Adrenal gland (tissue), 12 donors: ENCODE data around the gene SURF2. TPM values are rescaled to one million over a fixed set of nuclear protein-coding genes. Genes with fewer than 3 reads are reported as not detected.
"Not testable (repeated sequence)": the region's sequence is repeated elsewhere in the genome, so short reads cannot be mapped to it uniquely, and the experiment has no call there.

ENCODE experiments used
- DNase-seq, 7 donors: peaks; one replicate each; pipeline ENCODE4 v3.0.0-alpha.2; 2019 to 2020
- H3K27ac ChIP-seq, 5 donors: fragments of 200-600 bp; sonication (generic) in 4 of 5; 1 replicate in 3 of 5; 2 replicates in 2 of 5; pipeline versions ENCODE4 v1.5.1 to v1.8.0; 2016 to 2020; ENCODE audit warnings: mild to moderate bottlenecking in 1 of 5
- H3K27me3 ChIP-seq: fragments of 200-600 bp; 2 replicates; pipeline ENCODE4 v1.8.0; 2021
- H3K36me3 ChIP-seq, 2 donors: fragments of 200-600 bp; replicated peaks in 1 of 2; 1 replicate in 1 of 2; 2 replicates in 1 of 2; pipeline versions ENCODE4 v1.5.1 to v1.8.0; 2018 to 2022
- H3K4me1 ChIP-seq, 2 donors: fragments of 200-600 bp; replicated peaks in 1 of 2; 1 replicate in 1 of 2; 2 replicates in 1 of 2; pipeline versions ENCODE4 v1.5.1 to v1.8.0; 2018 to 2021
- H3K4me3 ChIP-seq, 4 donors: fragments of 200-600 bp; sonication (generic) in 3 of 4; one replicate each; pipeline ENCODE4 v1.5.1; 2016 to 2018
- H3K9me3 ChIP-seq, 3 donors: fragments of 200-600 bp; sonication (generic) in 1 of 3; replicated peaks in 1 of 3; 1 replicate in 2 of 3; 2 replicates in 1 of 3; pipeline versions ENCODE4 v1.5.1 to v1.8.0; 2016 to 2021
- POLR2A ChIP-seq, 2 donors: fragments of 450-650 bp; IDR thresholded peaks; one replicate each; pipeline ENCODE4 v1.6.1; 2017; ENCODE audit warnings: antibody characterized with exemption in 2 of 2, mild to moderate bottlenecking in 2 of 2, moderate library complexity in 1 of 2
- WGBS, 4 donors: extraction: QIAGEN DNeasy Blood & Tissue Kit in 2 of 4; methylation state at CpG; one replicate each; pipeline versions ENCODE4 v1.1.5 to v1.1.7; 2013 to 2017; 5-methylcytosine and 5-hydroxymethylcytosine counted together
- intact Hi-C, 2 donors: fragments of 100-400 bp; cut with DNase I; formaldehyde crosslinking; loops; one replicate each; pipeline versions ENCODE4 v1.14.1 to v1.15.0; 2022 to 2023
- polyA plus RNA-seq, 3 donors: library from polyadenylated mRNA; stranded (reverse); fragments of 200-250 nt in 2 of 3; fragments of 350-450 nt in 1 of 3; fragmentation: Illumina TruSeq in 1 of 3; extraction: RNeasy Lipid Tissue Mini Kit (QIAGEN cat#74804) in 1 of 3; gene quantifications; one replicate each; pipeline ENCODE4 v1.2.3, GENCODE V29; 2013 to 2014
- total RNA-seq, 9 donors: library from RNA; depleted of rRNA in 4 of 9; stranded (reverse); fragments of >200 nt in 4 of 9; fragments of 120-200 nt in 1 of 9; fragmentation: NEBNext Ultra II Directional in 1 of 9; extraction: Animal tissue kit (Norgen Biotek cat#: 25700) in 1 of 9; gene quantifications; one replicate each; pipeline versions ENCODE4 v1.1.0 to v1.2.4, GENCODE V29; 2013 to 2023
- TF ChIP-seq, protein P1 (sequence below), 6 experiments: fragments of 450-650 bp in 4 of 6; fragments of 200-600 bp in 2 of 6; sonication (generic) in 1 of 6; IDR thresholded peaks; 1 replicate in 5 of 6; 2 replicates in 1 of 6; pipeline versions ENCODE4 v1.5.1 to v1.8.0; 2016 to 2021; ENCODE audit warnings: antibody characterized with exemption in 6 of 6, mild to moderate bottlenecking in 2 of 6, moderate library complexity in 1 of 6
- donor health status: healthy with polysubstance abuse.
- donor health status: Bipolar disorder and iron deficiency.
- donor health status: DM: yes; HTN: yes; CAD: no.
- donor health status: DM: no; HTN: no; CAD: no.
- donor health status: DM: no; HTN: no; CAD: no.
- donor health status: DM: yes; HTN: yes; CAD: no.

The SURF2 gene
- total and polyA plus RNA-seq, 12 donors, result 13.4 to 53.0 (median 23.4) TPM

DNA sequence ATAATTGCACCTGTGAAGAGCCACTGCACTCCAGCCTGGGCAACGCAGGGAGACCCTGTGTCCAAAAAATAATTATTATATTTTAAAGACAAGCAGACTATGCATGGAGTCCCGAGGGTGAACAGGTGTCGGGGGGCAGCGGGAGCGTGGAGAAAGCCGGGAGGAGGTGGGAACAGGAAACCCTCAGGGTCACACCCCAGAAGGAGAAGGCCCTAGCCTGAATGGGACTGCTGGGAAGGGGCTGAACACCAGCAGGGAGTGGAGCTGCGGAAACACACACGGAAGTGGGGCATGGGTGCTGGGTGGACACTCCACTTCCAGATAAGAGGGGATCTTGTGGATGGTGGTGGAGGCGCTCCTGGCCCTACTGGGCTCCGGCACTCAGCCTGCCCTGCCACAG, 33.1 kb upstream of the SURF2 start:
- TF ChIP-seq, protein P1, sequence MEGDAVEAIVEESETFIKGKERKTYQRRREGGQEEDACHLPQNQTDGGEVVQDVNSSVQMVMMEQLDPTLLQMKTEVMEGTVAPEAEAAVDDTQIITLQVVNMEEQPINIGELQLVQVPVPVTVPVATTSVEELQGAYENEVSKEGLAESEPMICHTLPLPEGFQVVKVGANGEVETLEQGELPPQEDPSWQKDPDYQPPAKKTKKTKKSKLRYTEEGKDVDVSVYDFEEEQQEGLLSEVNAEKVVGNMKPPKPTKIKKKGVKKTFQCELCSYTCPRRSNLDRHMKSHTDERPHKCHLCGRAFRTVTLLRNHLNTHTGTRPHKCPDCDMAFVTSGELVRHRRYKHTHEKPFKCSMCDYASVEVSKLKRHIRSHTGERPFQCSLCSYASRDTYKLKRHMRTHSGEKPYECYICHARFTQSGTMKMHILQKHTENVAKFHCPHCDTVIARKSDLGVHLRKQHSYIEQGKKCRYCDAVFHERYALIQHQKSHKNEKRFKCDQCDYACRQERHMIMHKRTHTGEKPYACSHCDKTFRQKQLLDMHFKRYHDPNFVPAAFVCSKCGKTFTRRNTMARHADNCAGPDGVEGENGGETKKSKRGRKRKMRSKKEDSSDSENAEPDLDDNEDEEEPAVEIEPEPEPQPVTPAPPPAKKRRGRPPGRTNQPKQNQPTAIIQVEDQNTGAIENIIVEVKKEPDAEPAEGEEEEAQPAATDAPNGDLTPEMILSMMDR (IDR thresholded peaks at IDR 0.05), result no peak
- no peak for TF ChIP-seq POLR2A (IDR thresholded peaks at IDR 0.05)

DNA sequence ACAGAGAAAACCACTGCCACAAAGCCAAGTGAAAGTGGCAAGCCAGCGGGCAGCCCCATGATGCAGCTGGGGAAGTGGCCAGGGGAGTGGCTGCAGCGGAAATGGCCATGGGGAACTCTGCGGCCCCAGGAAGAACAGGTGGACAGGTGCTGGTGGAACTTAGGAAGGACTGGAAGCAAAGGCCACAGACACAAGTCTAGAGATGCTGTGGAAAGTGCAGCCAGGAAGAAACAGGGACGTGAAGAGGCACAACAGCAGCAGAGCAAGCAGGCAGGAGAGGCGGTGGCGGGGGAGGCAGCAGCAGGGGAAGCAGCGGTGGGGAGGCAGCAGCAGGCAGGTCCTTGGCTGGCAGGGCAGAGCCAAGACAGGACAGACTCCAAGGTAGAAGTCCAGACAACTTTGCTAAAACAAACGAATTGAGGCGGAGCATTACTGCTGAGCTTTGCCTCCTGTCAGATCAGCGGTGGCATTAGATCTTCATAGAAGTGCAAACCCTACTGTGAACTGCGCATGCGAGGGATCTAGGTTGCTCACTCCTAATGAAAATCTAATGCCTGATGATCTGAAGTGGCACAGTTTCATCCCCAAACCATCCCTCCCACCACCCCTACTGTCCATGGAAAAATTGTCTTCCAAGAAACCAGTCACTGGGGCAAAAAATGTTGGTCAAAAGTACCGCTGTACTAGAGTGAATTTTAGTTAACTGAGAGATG, 32.2 kb upstream of the SURF2 start:
- WGBS, 4 donors, result 83 to 87% (median 85%) methylated on average over 13 of the region's 13 CpGs
- H3K36me3 ChIP-seq, result no peaks in the 10 kb centered on the region
- H3K4me3 ChIP-seq, result no peak overlapping the region
- TF ChIP-seq POLR2A (IDR thresholded peaks at IDR 0.05), result no peak
- TF ChIP-seq, protein P1 (IDR thresholded peaks at IDR 0.05), result no peak
- no peaks in the 10 kb centered on the region for H3K27me3 ChIP-seq
- no peaks in the 10 kb centered on the region for H3K9me3 ChIP-seq
- peak in 2 of 7 donors; percentile 7 to 29 for DNase-seq
- no peak overlapping the region for H3K27ac ChIP-seq
- no peaks in the 10 kb centered on the region for H3K4me1 ChIP-seq
- intact Hi-C loops, result no loop called here

More for the DNA sequence above, 33.1 kb upstream of the SURF2 start:
- no peaks in the 10 kb centered on the region for H3K36me3 ChIP-seq
- peak in 2 of 7 donors; percentile 4 to 15 for DNase-seq
- intact Hi-C loops, result no loop called here
- H3K27ac ChIP-seq, result no peak overlapping the region
- no peaks in the 10 kb centered on the region for H3K9me3 ChIP-seq
- H3K4me1 ChIP-seq, result no peaks in the 10 kb centered on the region
- no peak overlapping the region for H3K4me3 ChIP-seq
- H3K27me3 ChIP-seq, result no peaks in the 10 kb centered on the region
- 80 to 91% (median 85%) methylated on average over 9 to 10 of the region's 10 CpGs for WGBS, 4 donors

DNA sequence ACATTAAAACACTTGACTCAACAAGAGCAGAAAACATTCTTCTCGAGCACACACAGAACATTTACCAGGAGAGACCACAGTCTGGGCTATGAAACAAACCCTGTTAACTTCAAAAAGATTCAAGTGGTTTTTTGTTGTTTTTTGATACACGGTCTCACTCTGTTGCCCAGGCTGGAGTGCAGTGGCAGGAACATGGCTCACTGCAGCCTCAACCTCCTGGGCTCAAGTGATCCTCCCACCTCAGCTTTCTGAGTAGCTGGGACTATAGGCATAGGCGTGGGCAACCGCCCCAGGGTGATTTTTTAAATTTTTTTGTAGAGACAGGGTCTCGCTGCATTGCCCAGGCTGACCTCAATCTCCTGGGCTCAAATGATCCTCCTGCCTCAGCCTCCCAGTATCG, 29.3 kb upstream of the SURF2 start:
- not testable (repeated sequence) for H3K9me3 ChIP-seq, H3K27ac ChIP-seq, H3K4me1 ChIP-seq, H3K27me3 ChIP-seq, H3K4me3 ChIP-seq
- intact Hi-C loops, result loop anchor here in 1 of 2 donors (5.0 kb wide), 1 partner anchor 140 kb away; no protein-coding TSS in a partner anchor
- WGBS, 4 donors, result 85 to 92% (median 88%) methylated on average over 6 of the region's 6 CpGs
- peak in 2 of 7 donors; percentile 3 to 6 for DNase-seq
- H3K36me3 ChIP-seq, result peaks cover 0 to 19% of the 10 kb centered on the region in 2 donors

DNA sequence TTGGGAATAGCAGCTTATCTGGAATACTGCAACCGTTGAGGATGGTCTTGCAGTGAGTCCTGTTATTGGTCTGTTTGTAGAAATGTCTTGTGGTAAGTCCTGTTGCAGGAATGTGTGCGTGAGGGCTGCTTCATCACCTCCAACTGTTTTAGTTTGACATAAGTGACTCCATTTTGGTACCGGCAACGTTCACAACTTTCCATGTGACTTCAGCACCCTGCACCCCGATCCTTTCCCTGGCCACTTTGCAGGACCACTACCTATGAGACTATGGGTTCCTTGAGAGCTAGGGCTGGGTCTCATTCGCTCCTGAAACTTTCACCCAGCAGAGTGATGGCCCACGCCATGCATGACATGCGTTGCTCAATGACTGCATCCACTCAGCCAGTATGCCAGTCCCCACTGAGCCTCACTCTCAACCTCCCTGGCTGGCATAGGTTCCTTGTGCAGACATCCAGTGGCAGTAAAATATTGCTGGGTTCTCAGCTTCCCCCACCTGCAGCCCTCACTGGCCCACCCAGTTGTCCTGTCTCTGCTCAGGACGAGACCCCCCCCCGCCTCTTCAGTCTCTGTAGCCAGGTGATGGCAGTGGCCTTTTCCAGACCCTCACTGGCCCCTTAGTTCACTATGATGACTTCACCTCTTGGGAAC, 28.4 kb upstream of the SURF2 start:
- TF ChIP-seq, protein P1 (IDR thresholded peaks at IDR 0.05), result no peak
- TF ChIP-seq POLR2A (IDR thresholded peaks at IDR 0.05), result no peak
- Histone ChIP-seq H3K9me3 (no peaks in the 10 kb centered on the region), H3K27me3 (no peaks in the 10 kb centered on the region), H3K4me3 (no peak overlapping the region), H3K36me3 (peaks cover 0 to 28% of the 10 kb centered on the region in 2 donors), H3K27ac (no peak overlapping the region), H3K4me1 (no peaks in the 10 kb centered on the region)
- 90 to 92% (median 92%) methylated on average over 10 of the region's 10 CpGs for WGBS, 4 donors
- peak in 3 of 7 donors; percentile 5 to 13 (median 12) for DNase-seq
- intact Hi-C loops, result loop anchor here in 1 of 2 donors (5.0 kb wide), 1 partner anchor 141 kb away; no protein-coding TSS in a partner anchor
